Measurements from ENCODE around the gene HNF1B.

GRCh38 chr17:37720989-37721388, 23.9 kb downstream of the HNF1B start:
- TF ChIP-seq CTCF (conservative IDR thresholded peaks at IDR 0.05) (no peak), EZH2 (IDR thresholded peaks at IDR 0.05; ENCODE audit: low read depth) (no peak)
